Neural cell (in vitro differentiated cells): ENCODE results near the gene TMEM116. TPM values are rescaled to one million over a fixed set of nuclear protein-coding genes. Genes with fewer than 3 reads are reported as not detected.

ENCODE experiments used
- H2AFZ ChIP-seq: fragments of 200-600, 300-800 bp; sonication (generic), shearing (Covaris generic); 2 replicates; pipeline ENCODE4 v1.6.0; 2014; ENCODE audit warnings: low read depth, mild to moderate bottlenecking, antibody characterized with exemption, low read length, moderate library complexity
- H3F3A ChIP-seq: fragments of 200-600 bp; shearing (Covaris generic); 2 replicates; pipeline ENCODE4 v1.6.1; 2016; ENCODE audit warnings: mild to moderate bottlenecking, moderate library complexity, mixed read lengths, antibody characterized with exemption, low read length; ENCODE audit not compliant: insufficient read depth, poor library complexity, severe bottlenecking
- H3K27ac ChIP-seq: fragments of 200-600, 300-800 bp; sonication (generic), shearing (Covaris generic); 2 replicates; pipeline ENCODE4 v1.5.1; 2014; ENCODE audit warnings: mild to moderate bottlenecking, low read length, moderate library complexity
- H3K27me3 ChIP-seq: fragments of 300-800, 200-600 bp; sonication (generic), shearing (Covaris generic); 2 replicates; pipeline ENCODE4 v1.6.0; 2014; ENCODE audit warnings: mild to moderate bottlenecking, low read depth, low read length, moderate library complexity; ENCODE audit not compliant: insufficient read depth
- H3K36me3 ChIP-seq: fragments of 300-800, 200-600 bp; sonication (generic), shearing (Covaris generic); 2 replicates; pipeline ENCODE4 v1.5.1; 2014; ENCODE audit warnings: mild to moderate bottlenecking, antibody characterized with exemption, low read length, moderate library complexity; ENCODE audit not compliant: insufficient read depth
- H3K4me2 ChIP-seq: fragments of 300-800, 200-600 bp; sonication (generic), shearing (Covaris generic); 2 replicates; pipeline ENCODE4 v1.6.0; 2014; ENCODE audit warnings: mild to moderate bottlenecking, low read length
- H3K4me3 ChIP-seq: fragments of 300-800, 200-600 bp; sonication (generic), shearing (Covaris generic); 2 replicates; pipeline ENCODE4 v1.5.1; 2014; ENCODE audit warnings: mild to moderate bottlenecking, low read length, moderate library complexity
- H3K79me2 ChIP-seq: fragments of 200-600 bp; shearing (Covaris generic); replicated peaks from 2 replicates; pipeline ENCODE4 v1.6.0; 2014; ENCODE audit warnings: mild to moderate bottlenecking, low read length, moderate library complexity; ENCODE audit not compliant: insufficient read depth
- H3K9ac ChIP-seq: fragments of 300-800, 200-600 bp; sonication (generic), shearing (Covaris generic); 2 replicates; pipeline ENCODE4 v1.6.1; 2016; ENCODE audit warnings: mild to moderate bottlenecking, low read length, mixed read lengths
- H3K9me2 ChIP-seq: fragments of 200-600 bp; shearing (Covaris generic); 2 replicates; pipeline ENCODE4 v1.6.1; 2016; ENCODE audit warnings: mild to moderate bottlenecking, low read length, mixed read lengths; ENCODE audit not compliant: insufficient read depth
- H3K9me3 ChIP-seq: fragments of 200-600, 300-800 bp; sonication (generic), shearing (Covaris generic); 2 replicates; pipeline ENCODE4 v1.6.1; 2016; ENCODE audit warnings: mild to moderate bottlenecking, mixed run types, low read length, moderate library complexity, mixed read lengths
- H4K20me1 ChIP-seq: fragments of 200-600 bp; shearing (Covaris generic); 2 replicates; pipeline ENCODE4 v1.6.1; 2016; ENCODE audit warnings: mild to moderate bottlenecking, mixed run types; ENCODE audit not compliant: insufficient read depth
- EZH2 ChIP-seq: fragments of 200-600, 300-800 bp; shearing (Covaris generic), sonication (generic); IDR thresholded peaks from 2 replicates; pipeline ENCODE4 v1.6.1; 2014; ENCODE audit warnings: antibody characterized with exemption, low read length, borderline replicate concordance, mild to moderate bottlenecking; ENCODE audit not compliant: insufficient read depth, poor library complexity, severe bottlenecking
- POLR2AphosphoS5 ChIP-seq: IDR thresholded peaks from 2 replicates; pipeline ENCODE4 v1.6.1; 2012
- RAD21 ChIP-seq: fragments of 450-650 bp; conservative IDR thresholded peaks from 2 replicates; pipeline ENCODE4 v1.6.1; 2014; ENCODE audit warnings: antibody characterized with exemption, mild to moderate bottlenecking, moderate library complexity
- SMC3 ChIP-seq: fragments of 450-650 bp; conservative IDR thresholded peaks from 2 replicates; pipeline ENCODE4 v1.6.1; 2014; ENCODE audit warnings: antibody characterized with exemption, mild to moderate bottlenecking, moderate library complexity; ENCODE audit not compliant: poor library complexity
- TAF1 ChIP-seq: IDR thresholded peaks from 2 replicates; pipeline ENCODE4 v1.6.1; 2012; ENCODE audit warnings: low read depth
- polyA plus RNA-seq: library from polyadenylated mRNA; depleted of rRNA; stranded (reverse); fragments of >200 nt; gene quantifications from 2 replicates; pipeline ENCODE4 v1.2.3, GENCODE V29; 2014
- TF ChIP-seq, protein P1 (sequence below): fragments of 450-650 bp; IDR thresholded peaks from 2 replicates; pipeline ENCODE4 v1.5.1; 2014; ENCODE audit warnings: antibody characterized with exemption, mild to moderate bottlenecking, moderate library complexity; ENCODE audit not compliant: poor library complexity, severe bottlenecking
- TF ChIP-seq, protein P2 (sequence below): IDR thresholded peaks from 2 replicates; pipeline ENCODE4 v1.6.1; 2012; ENCODE audit warnings: borderline replicate concordance

TMEM116 gene
- polyA plus RNA-seq, 1 donor from 2014 or later: 15.4 TPM

DNA sequence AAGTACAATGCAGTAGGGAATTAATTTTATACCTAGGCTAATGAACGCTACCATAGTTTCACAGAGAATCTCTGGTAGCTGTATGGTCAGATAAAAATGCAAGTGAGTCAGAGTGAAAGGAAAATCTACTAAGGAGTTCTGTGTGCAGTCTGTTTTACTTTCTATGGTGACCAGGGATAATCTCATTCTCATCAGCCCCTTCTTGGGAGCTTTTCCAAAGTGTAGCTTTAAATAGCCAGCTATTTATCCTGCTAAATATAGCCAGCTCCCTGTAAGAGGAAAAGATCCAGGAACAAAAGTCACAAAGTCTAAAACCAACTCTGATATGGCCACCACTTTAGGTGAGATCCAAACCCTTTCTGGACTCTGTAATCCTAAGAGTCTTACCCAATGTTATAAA lies 75.5 kb downstream of the TMEM116 start:
- Histone ChIP-seq H3K36me3 (no peaks in the 10 kb centered on the region), H2AFZ (no peak overlapping the region), H3F3A (no peaks in the 10 kb centered on the region), H3K9me3 (no peaks in the 10 kb centered on the region), H3K27me3 (no peaks in the 10 kb centered on the region), H4K20me1 (no peaks in the 10 kb centered on the region), H3K9ac (no peak overlapping the region), H3K4me2 (no peak overlapping the region), H3K27ac (no peak overlapping the region), H3K4me3 (no peak overlapping the region), H3K79me2 (no peaks in the 10 kb centered on the region), H3K9me2 (no peaks in the 10 kb centered on the region)
- TF ChIP-seq, protein P1, sequence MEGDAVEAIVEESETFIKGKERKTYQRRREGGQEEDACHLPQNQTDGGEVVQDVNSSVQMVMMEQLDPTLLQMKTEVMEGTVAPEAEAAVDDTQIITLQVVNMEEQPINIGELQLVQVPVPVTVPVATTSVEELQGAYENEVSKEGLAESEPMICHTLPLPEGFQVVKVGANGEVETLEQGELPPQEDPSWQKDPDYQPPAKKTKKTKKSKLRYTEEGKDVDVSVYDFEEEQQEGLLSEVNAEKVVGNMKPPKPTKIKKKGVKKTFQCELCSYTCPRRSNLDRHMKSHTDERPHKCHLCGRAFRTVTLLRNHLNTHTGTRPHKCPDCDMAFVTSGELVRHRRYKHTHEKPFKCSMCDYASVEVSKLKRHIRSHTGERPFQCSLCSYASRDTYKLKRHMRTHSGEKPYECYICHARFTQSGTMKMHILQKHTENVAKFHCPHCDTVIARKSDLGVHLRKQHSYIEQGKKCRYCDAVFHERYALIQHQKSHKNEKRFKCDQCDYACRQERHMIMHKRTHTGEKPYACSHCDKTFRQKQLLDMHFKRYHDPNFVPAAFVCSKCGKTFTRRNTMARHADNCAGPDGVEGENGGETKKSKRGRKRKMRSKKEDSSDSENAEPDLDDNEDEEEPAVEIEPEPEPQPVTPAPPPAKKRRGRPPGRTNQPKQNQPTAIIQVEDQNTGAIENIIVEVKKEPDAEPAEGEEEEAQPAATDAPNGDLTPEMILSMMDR: no peak
- no peak for TF ChIP-seq TAF1
- TF ChIP-seq SMC3: no peak

DNA sequence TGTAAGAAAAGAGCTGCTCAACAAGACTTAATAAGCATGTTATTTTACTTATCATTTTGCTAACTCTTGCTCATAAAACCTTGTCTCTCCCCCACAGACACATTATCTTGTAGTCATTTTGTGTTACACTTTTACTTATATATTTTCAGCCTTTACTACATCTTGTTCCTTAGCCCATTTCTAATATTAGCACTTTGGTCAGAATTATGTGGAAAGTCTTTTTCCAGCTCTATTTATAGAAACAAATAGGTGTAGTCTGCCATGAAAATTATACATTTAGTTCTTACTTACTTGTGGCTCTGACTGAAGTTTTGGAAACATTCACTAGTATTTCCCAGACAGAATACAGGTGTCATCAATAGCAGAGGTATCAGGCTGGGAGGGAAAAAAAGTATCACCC lies 76.1 kb downstream of the TMEM116 start:
- H3K27ac ChIP-seq: no peak overlapping the region
- no peak overlapping the region for H3K4me3 ChIP-seq
- no peaks in the 10 kb centered on the region for H3K9me3 ChIP-seq
- no peaks in the 10 kb centered on the region for H3K36me3 ChIP-seq
- no peak overlapping the region for H3K9ac ChIP-seq
- H3K27me3 ChIP-seq: no peaks in the 10 kb centered on the region
- TF ChIP-seq, protein P2, sequence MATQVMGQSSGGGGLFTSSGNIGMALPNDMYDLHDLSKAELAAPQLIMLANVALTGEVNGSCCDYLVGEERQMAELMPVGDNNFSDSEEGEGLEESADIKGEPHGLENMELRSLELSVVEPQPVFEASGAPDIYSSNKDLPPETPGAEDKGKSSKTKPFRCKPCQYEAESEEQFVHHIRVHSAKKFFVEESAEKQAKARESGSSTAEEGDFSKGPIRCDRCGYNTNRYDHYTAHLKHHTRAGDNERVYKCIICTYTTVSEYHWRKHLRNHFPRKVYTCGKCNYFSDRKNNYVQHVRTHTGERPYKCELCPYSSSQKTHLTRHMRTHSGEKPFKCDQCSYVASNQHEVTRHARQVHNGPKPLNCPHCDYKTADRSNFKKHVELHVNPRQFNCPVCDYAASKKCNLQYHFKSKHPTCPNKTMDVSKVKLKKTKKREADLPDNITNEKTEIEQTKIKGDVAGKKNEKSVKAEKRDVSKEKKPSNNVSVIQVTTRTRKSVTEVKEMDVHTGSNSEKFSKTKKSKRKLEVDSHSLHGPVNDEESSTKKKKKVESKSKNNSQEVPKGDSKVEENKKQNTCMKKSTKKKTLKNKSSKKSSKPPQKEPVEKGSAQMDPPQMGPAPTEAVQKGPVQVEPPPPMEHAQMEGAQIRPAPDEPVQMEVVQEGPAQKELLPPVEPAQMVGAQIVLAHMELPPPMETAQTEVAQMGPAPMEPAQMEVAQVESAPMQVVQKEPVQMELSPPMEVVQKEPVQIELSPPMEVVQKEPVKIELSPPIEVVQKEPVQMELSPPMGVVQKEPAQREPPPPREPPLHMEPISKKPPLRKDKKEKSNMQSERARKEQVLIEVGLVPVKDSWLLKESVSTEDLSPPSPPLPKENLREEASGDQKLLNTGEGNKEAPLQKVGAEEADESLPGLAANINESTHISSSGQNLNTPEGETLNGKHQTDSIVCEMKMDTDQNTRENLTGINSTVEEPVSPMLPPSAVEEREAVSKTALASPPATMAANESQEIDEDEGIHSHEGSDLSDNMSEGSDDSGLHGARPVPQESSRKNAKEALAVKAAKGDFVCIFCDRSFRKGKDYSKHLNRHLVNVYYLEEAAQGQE: no peak
- TF ChIP-seq RAD21: no peak
- H3K4me2 ChIP-seq: no peak overlapping the region
- no peaks in the 10 kb centered on the region for H3K79me2 ChIP-seq
- H3F3A ChIP-seq: no peaks in the 10 kb centered on the region
- H3K9me2 ChIP-seq: no peaks in the 10 kb centered on the region
- H2AFZ ChIP-seq: no peak overlapping the region
- H4K20me1 ChIP-seq: no peaks in the 10 kb centered on the region

DNA sequence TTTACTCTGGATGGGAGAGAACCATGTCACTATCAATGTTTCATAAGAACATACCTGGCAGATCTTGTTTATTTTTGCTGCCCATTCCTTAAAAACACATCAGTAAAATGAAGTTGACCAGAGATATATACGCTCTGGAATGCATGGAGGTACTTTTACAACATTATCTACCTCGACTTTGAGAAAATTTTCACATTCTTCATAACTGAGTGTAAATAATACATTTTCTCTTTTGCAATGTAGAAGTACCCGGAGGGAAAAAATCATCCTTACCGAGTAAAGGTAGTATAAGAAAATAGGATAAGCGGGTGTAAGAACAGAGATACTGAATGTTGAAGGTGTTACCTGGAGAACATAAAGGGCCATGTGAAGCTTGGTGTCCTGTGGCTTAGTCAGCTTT lies 80.7 kb downstream of the TMEM116 start:
- Histone ChIP-seq H3K9me2 (no peaks in the 10 kb centered on the region), H4K20me1 (no peaks in the 10 kb centered on the region), H3K27ac (no peak overlapping the region), H3K27me3 (no peaks in the 10 kb centered on the region), H3K36me3 (no peaks in the 10 kb centered on the region), H3K4me2 (no peak overlapping the region), H3K9ac (no peak overlapping the region), H3F3A (no peaks in the 10 kb centered on the region), H3K4me3 (no peak overlapping the region), H2AFZ (no peak overlapping the region), H3K9me3 (no peaks in the 10 kb centered on the region), H3K79me2 (no peaks in the 10 kb centered on the region)
- TF ChIP-seq EZH2: no peak
- TF ChIP-seq, protein P2: no peak
- TF ChIP-seq POLR2AphosphoS5: no peak
- no peak for TF ChIP-seq TAF1
- TF ChIP-seq RAD21: no peak
